ENCODE data around the gene LRMDA. TPM values are rescaled to one million over a fixed set of nuclear protein-coding genes. Genes with fewer than 3 reads are reported as not detected.

The LRMDA gene
- total RNA-seq, 1 experiment from 2014 or later, result 1.2 TPM

DNA sequence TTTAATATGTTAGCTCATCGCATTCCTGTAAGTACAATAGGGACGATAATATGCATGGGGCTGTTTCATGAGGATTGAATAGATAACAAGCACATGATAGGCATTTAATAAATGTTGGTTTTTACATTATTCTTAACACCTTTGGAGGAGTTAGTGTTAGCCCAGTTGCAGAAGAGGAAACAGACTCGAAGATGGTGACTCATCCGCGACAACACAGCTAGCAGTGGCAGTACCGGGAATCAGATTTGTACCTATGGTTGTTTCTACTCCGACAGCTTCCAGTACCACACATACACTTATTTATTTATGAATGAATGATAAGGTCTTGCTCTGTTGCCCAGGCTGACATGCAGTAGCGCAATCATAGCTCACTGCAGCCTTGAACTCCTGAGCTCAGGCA, 2.9 kb downstream of the LRMDA start:
- H3F3A ChIP-seq (ENCODE audit: low read length, unreplicated experiment), result no peaks in the 10 kb centered on the region
- no peak overlapping the region for H3K27ac ChIP-seq (ENCODE audit: low read length)
- DNase-seq (no peak), ATAC-seq (no peak)
- H3K79me2 ChIP-seq (ENCODE audit: low read length), result no peaks in the 10 kb centered on the region
- H3K4me1 ChIP-seq (ENCODE audit: insufficient read depth, low read length), result peaks cover 5% of the 10 kb centered on the region; the same call in 1 of the 2 replicates
- POLR2A ChIA-PET (ENCODE audit: unreplicated experiment), result interaction anchor here (0.8 kb wide), 1 partner anchor 106 kb away, joined by 3 read pairs; no protein-coding TSS in a partner anchor
- H3K9me3 ChIP-seq (ENCODE audit: low read length), result no peaks in the 10 kb centered on the region
- no peaks in the 10 kb centered on the region for H3K36me3 ChIP-seq (ENCODE audit: low read depth, low read length)
- H3K9ac ChIP-seq (ENCODE audit: low read length), result no peak overlapping the region
- peaks cover 36% of the 10 kb centered on the region for H3K27me3 ChIP-seq (ENCODE audit: low read length)
- no peak overlapping the region for H3K4me3 ChIP-seq (ENCODE audit: low read length)
- no peak for TF ChIP-seq EZH2phosphoT487 (IDR thresholded peaks at IDR 0.05; ENCODE audit: borderline replicate concordance, low read length)
- no peak for TF ChIP-seq EZH2 (IDR thresholded peaks at IDR 0.05; ENCODE audit: low read length, unreplicated experiment)
- TF ChIP-seq, protein P1, sequence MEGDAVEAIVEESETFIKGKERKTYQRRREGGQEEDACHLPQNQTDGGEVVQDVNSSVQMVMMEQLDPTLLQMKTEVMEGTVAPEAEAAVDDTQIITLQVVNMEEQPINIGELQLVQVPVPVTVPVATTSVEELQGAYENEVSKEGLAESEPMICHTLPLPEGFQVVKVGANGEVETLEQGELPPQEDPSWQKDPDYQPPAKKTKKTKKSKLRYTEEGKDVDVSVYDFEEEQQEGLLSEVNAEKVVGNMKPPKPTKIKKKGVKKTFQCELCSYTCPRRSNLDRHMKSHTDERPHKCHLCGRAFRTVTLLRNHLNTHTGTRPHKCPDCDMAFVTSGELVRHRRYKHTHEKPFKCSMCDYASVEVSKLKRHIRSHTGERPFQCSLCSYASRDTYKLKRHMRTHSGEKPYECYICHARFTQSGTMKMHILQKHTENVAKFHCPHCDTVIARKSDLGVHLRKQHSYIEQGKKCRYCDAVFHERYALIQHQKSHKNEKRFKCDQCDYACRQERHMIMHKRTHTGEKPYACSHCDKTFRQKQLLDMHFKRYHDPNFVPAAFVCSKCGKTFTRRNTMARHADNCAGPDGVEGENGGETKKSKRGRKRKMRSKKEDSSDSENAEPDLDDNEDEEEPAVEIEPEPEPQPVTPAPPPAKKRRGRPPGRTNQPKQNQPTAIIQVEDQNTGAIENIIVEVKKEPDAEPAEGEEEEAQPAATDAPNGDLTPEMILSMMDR (conservative IDR thresholded peaks at IDR 0.05; ENCODE audit: low read depth, low read length), result no peak
- CTCF ChIA-PET, result interaction anchor here (0.6 kb wide), 1 partner anchor 864 kb away, joined by 3 read pairs; no protein-coding TSS in a partner anchor
- H4K20me1 ChIP-seq (ENCODE audit: low read length), result no peaks in the 10 kb centered on the region
- no TSS peak for BruUV-seq (replicated peaks)
- H3K9me2 ChIP-seq (replicated peaks; ENCODE audit: low read length), result no peaks in the 10 kb centered on the region
- no peak overlapping the region for H3K4me2 ChIP-seq (ENCODE audit: low read length)
- intact Hi-C loops (cut with micrococcal nuclease), result no loop called here
- no peak overlapping the region for H2AFZ ChIP-seq (ENCODE audit: low read length)

DNA sequence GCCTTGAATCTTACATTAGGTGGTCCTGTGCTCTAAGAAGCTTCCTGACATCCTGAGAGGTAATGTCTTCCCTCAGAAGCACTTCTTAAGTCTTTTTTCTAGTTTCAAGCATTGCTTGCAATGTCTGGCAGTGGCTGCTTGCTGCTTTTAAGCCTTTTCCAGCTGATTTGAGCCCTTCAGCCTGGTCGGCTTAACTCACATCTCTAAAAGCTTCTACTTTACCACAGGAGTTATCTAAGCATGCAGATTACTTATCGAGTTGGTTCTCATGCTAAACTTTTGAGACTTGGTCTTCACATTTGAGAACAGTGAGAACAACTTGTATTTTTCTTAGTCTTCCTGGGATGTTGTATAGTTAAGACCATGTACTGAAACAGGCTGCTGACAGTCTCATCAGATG, 3.9 kb downstream of the LRMDA start:
- Histone ChIP-seq H3K79me2 (ENCODE audit: low read length) (no peaks in the 10 kb centered on the region), H3K9me3 (ENCODE audit: low read length) (no peaks in the 10 kb centered on the region), H3K4me1 (ENCODE audit: insufficient read depth, low read length) (peaks cover 5% of the 10 kb centered on the region; the same call in 1 of the 2 replicates), H2AFZ (ENCODE audit: low read length) (no peak overlapping the region), H3K27ac (ENCODE audit: low read length) (no peak overlapping the region), H3K27me3 (ENCODE audit: low read length) (peaks cover 36% of the 10 kb centered on the region), H3K4me2 (ENCODE audit: low read length) (no peak overlapping the region), H3F3A (ENCODE audit: low read length, unreplicated experiment) (no peaks in the 10 kb centered on the region), H3K4me3 (ENCODE audit: low read length) (no peak overlapping the region), H4K20me1 (ENCODE audit: low read length) (no peaks in the 10 kb centered on the region), H3K9ac (ENCODE audit: low read length) (no peak overlapping the region), H3K36me3 (ENCODE audit: low read depth, low read length) (no peaks in the 10 kb centered on the region), H3K9me2 (replicated peaks; ENCODE audit: low read length) (no peaks in the 10 kb centered on the region)
- intact Hi-C loops (cut with micrococcal nuclease), result no loop called here
- DNase-seq (no peak), ATAC-seq (no peak)
- no TSS peak for BruUV-seq (replicated peaks)
- CTCF ChIA-PET, result interaction anchor here (0.6 kb wide), 1 partner anchor 474 kb away, joined by 3 read pairs; no protein-coding TSS in a partner anchor
- TF ChIP-seq, protein P1 (conservative IDR thresholded peaks at IDR 0.05; ENCODE audit: low read depth, low read length), result no peak
- TF ChIP-seq EZH2 (IDR thresholded peaks at IDR 0.05; ENCODE audit: low read length, unreplicated experiment) (no peak), EZH2phosphoT487 (IDR thresholded peaks at IDR 0.05; ENCODE audit: borderline replicate concordance, low read length) (no peak)
- POLR2A ChIA-PET (ENCODE audit: unreplicated experiment), result no interaction called here

DNA sequence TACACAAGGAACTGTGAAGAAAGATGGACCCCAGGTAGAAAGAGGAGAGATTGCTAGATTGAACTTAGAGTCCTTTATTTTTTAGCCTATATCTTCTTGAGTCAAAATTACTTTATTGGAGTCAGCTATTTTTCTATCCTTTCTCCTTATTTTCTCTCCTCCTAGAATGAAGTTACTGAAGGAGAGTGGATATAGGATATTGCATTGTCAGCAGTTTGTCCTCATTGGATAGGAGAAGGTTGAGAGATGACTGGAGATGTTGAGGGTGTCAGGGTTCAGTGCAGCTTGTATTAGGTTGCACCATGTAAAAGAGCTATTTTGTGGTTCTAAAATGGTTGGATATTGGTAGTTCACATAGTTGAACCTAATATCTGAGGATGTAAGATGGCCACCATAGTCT, 5.5 kb downstream of the LRMDA start:
- 0 out of 2 replicates have a peak, but pooled peaks cover 2% of the 10 kb centered on the region for H3K36me3 ChIP-seq (ENCODE audit: low read depth, low read length)
- ChIA-PET POLR2A (ENCODE audit: unreplicated experiment) (interaction anchor here (0.6 kb wide), 1 partner anchor 1797 kb away, joined by 3 read pairs; no protein-coding TSS in a partner anchor), CTCF (interaction anchor here (0.8 kb wide), 1 partner anchor 9 kb away, joined by 3 read pairs; no protein-coding TSS in a partner anchor)
- no peak overlapping the region for H3K4me2 ChIP-seq (ENCODE audit: low read length)
- H4K20me1 ChIP-seq (ENCODE audit: low read length), result no peaks in the 10 kb centered on the region
- H3K79me2 ChIP-seq (ENCODE audit: low read length), result no peaks in the 10 kb centered on the region
- peaks cover 3% of the 10 kb centered on the region; the same call in 1 of the 2 replicates for H3K4me1 ChIP-seq (ENCODE audit: insufficient read depth, low read length)
- no peaks in the 10 kb centered on the region for H3F3A ChIP-seq (ENCODE audit: low read length, unreplicated experiment)
- no peak overlapping the region for H3K27ac ChIP-seq (ENCODE audit: low read length)
- no peak for ATAC-seq
- H3K9me2 ChIP-seq (replicated peaks; ENCODE audit: low read length), result no peaks in the 10 kb centered on the region
- no peak for TF ChIP-seq EZH2phosphoT487 (IDR thresholded peaks at IDR 0.05; ENCODE audit: borderline replicate concordance, low read length)
- TF ChIP-seq, protein P1 (conservative IDR thresholded peaks at IDR 0.05; ENCODE audit: low read depth, low read length), result no peak
- no peak for TF ChIP-seq EZH2 (IDR thresholded peaks at IDR 0.05; ENCODE audit: low read length, unreplicated experiment)
- no peak for DNase-seq
- no peak overlapping the region for H3K9ac ChIP-seq (ENCODE audit: low read length)
- H2AFZ ChIP-seq (ENCODE audit: low read length), result no peak overlapping the region
- intact Hi-C loops (cut with micrococcal nuclease), result no loop called here
- H3K27me3 ChIP-seq (ENCODE audit: low read length), result peaks cover 30% of the 10 kb centered on the region
- no peak overlapping the region for H3K4me3 ChIP-seq (ENCODE audit: low read length)
- peaks cover 2% of the 10 kb centered on the region; the same call in 1 of the 2 replicates for H3K9me3 ChIP-seq (ENCODE audit: low read length)
- BruUV-seq (replicated peaks), result no TSS peak
